Breast epithelium (tissue), 4 donors: ENCODE results near the gene SECTM1. TPM values are rescaled to one million over a fixed set of nuclear protein-coding genes. Genes with fewer than 3 reads are reported as not detected.
"Not testable (repeated sequence)": the region's sequence is repeated elsewhere in the genome, so short reads cannot be mapped to it uniquely, and the experiment has no call there.

Experiments
- DNase-seq, 2 donors: peaks; one replicate each; pipeline ENCODE4 v3.0.0-alpha.2; 2019; ENCODE audit warnings: low spot score in 2 of 2
- H3K27ac ChIP-seq, 2 donors: fragments of 200-600 bp; sonication (generic) in 1 of 2; one replicate each; pipeline ENCODE4 v1.5.1; 2016 to 2019; ENCODE audit warnings: mild to moderate bottlenecking in 1 of 2
- H3K27me3 ChIP-seq, 2 donors: fragments of 200-600 bp; sonication (generic) in 1 of 2; one replicate each; pipeline versions ENCODE4 v1.5.1 to v1.6.0; 2017 to 2019; ENCODE audit warnings: control low read depth in 1 of 2, mild to moderate bottlenecking in 1 of 2
- H3K36me3 ChIP-seq: fragments of 200-600 bp; one replicate; pipeline ENCODE4 v1.5.1; 2019
- H3K4me1 ChIP-seq, 2 donors: fragments of 200-600 bp; sonication (generic); one replicate each; pipeline ENCODE4 v1.5.1; 2016 to 2019; ENCODE audit warnings: control low read depth in 1 of 2
- H3K4me3 ChIP-seq, 3 donors: fragments of 200-600 bp; sonication (generic); 1 replicate in 2 of 3; 2 replicates in 1 of 3; pipeline ENCODE4 v1.5.1; 2016 to 2019; ENCODE audit warnings: mild to moderate bottlenecking in 3 of 3, moderate library complexity in 2 of 3
- H3K9me3 ChIP-seq, 2 donors: fragments of 200-600 bp; sonication (generic) in 1 of 2; one replicate each; pipeline ENCODE4 v1.5.1; 2016 to 2019; ENCODE audit warnings: control low read depth in 1 of 2
- POLR2A ChIP-seq: fragments of 450-650 bp; IDR thresholded peaks from one replicate; pipeline ENCODE4 v1.6.1; 2016; ENCODE audit warnings: antibody characterized with exemption, mild to moderate bottlenecking, moderate library complexity
- POLR2AphosphoS5 ChIP-seq, 3 donors: sonication (generic); formaldehyde crosslinking; IDR thresholded peaks; one replicate each; pipeline ENCODE4 v1.6.1; 2017; ENCODE audit warnings: antibody characterized with exemption in 3 of 3
- intact Hi-C: fragments of 100-400 bp; cut with DNase I; formaldehyde crosslinking; loops from one replicate; pipeline ENCODE4 v1.15.1; 2023; ENCODE audit warnings: low total_unique reads
- total RNA-seq, 3 donors: library from RNA; depleted of rRNA; stranded (reverse); fragments of >200 nt; gene quantifications; one replicate each; pipeline ENCODE4 v1.1.0, GENCODE V29; 2016
- TF ChIP-seq, protein P1 (sequence below), 3 donors: fragments of 450-650 bp; IDR thresholded peaks; one replicate each; pipeline ENCODE4 v1.5.1; 2016 to 2017; ENCODE audit warnings: antibody characterized with exemption in 3 of 3, mild to moderate bottlenecking in 3 of 3, moderate library complexity in 3 of 3

The SECTM1 gene
- total RNA-seq, 3 donors from 2014 or later: 11.5 to 23.9 (median 16.2) TPM

DNA sequence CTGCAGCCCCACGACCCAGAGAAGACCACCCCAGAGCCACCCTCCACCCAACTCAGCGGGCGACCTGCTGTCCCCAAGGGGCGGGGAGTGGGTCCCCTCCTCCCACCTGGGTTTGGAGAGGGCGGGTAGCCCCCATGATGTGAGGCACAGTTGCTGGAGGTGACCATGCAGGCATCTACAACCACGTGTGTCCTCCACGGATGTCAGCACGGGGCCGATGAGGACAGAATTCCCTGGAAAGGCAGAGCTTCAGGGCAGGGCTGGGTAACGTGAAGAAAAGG is 45.1 kb upstream of the SECTM1 start:
- Histone ChIP-seq H3K4me1 (no peaks in the 10 kb centered on the region), H3K27me3 (peaks cover 0 to 53% of the 10 kb centered on the region in 2 donors), H3K4me3 (no peak overlapping the region), H3K9me3 (no peaks in the 10 kb centered on the region), H3K36me3 (no peaks in the 10 kb centered on the region), H3K27ac (no peak overlapping the region)
- TF ChIP-seq, protein P1, sequence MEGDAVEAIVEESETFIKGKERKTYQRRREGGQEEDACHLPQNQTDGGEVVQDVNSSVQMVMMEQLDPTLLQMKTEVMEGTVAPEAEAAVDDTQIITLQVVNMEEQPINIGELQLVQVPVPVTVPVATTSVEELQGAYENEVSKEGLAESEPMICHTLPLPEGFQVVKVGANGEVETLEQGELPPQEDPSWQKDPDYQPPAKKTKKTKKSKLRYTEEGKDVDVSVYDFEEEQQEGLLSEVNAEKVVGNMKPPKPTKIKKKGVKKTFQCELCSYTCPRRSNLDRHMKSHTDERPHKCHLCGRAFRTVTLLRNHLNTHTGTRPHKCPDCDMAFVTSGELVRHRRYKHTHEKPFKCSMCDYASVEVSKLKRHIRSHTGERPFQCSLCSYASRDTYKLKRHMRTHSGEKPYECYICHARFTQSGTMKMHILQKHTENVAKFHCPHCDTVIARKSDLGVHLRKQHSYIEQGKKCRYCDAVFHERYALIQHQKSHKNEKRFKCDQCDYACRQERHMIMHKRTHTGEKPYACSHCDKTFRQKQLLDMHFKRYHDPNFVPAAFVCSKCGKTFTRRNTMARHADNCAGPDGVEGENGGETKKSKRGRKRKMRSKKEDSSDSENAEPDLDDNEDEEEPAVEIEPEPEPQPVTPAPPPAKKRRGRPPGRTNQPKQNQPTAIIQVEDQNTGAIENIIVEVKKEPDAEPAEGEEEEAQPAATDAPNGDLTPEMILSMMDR (IDR thresholded peaks at IDR 0.05): no peak
- TF ChIP-seq POLR2AphosphoS5 (IDR thresholded peaks at IDR 0.05) (no peak), POLR2A (no peak)
- no peak for DNase-seq
- intact Hi-C loops: no loop called here

DNA sequence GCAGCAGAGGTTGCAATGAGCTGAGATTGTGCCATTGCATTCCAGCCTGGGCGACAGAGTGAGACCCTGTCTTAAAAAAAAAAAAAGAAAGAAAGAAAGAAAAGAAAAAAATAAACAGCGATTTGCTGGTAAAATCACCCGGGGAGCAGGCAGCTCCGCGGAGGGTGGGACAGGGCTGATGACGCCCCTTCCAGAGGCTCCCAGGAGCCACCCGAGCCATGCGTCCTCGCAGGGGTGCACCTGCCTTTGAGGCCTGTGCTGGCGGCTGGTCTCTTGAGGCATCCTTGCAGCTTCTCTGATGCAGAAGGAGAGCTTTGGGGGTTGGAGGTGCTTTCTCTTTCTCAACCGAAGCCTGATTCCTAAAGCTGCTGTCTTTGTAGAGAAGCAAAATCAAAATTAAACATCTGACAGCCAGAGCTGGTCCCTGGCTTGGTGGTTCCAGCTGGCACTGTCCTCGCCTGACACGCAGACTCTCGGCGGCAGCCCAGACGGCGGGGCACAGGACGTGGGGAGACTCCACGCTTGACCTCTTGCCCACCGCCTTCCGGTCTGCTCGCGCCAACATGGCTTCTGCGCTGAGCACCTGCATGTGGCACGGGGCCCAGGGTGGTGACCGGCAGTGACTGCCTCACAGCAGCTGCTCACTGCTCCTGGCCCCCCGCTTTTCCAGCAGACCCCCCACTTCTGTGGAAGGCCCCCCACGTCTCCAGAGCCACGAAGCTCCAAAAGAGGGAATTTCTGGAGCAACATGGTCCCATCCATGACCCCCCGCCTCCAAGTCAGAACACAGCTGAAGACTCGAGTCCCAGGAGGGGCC is 44.6 kb upstream of the SECTM1 start:
- Histone ChIP-seq H3K27me3 (peaks cover 0 to 53% of the 10 kb centered on the region in 2 donors), H3K4me1 (no peaks in the 10 kb centered on the region), H3K27ac (no peak overlapping the region), H3K9me3 (no peaks in the 10 kb centered on the region), H3K4me3 (no peak overlapping the region), H3K36me3 (no peaks in the 10 kb centered on the region)
- TF ChIP-seq POLR2A (no peak), POLR2AphosphoS5 (IDR thresholded peaks at IDR 0.05) (no peak)
- TF ChIP-seq, protein P1 (IDR thresholded peaks at IDR 0.05): no peak
- no peak for DNase-seq
- intact Hi-C loops: no loop called here

DNA sequence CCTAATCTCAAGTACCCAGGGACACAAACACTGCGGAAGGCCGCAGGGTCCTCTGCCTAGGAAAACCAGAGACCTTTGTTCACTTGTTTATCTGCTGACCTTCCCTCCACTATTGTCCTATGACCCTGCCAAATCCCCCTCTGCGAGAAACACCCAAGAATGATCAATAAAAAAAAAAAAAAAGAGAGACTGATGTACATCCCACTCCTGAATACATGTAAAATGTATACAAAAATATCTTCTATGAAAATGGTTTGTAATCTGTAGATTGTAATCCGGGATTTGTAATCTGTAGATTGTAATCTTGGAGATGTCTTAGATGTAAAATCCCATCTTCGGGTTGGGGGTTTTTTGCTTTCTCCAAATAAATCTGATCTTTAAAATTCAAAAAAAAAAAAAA is 43.7 kb upstream of the SECTM1 start:
- H3K36me3 ChIP-seq, intact Hi-C loops, DNase-seq, H3K4me1 ChIP-seq, H3K9me3 ChIP-seq, H3K4me3 ChIP-seq, H3K27ac ChIP-seq: not testable (repeated sequence)
- H3K27me3 ChIP-seq: peaks cover 0 to 52% of the 10 kb centered on the region in 2 donors

DNA sequence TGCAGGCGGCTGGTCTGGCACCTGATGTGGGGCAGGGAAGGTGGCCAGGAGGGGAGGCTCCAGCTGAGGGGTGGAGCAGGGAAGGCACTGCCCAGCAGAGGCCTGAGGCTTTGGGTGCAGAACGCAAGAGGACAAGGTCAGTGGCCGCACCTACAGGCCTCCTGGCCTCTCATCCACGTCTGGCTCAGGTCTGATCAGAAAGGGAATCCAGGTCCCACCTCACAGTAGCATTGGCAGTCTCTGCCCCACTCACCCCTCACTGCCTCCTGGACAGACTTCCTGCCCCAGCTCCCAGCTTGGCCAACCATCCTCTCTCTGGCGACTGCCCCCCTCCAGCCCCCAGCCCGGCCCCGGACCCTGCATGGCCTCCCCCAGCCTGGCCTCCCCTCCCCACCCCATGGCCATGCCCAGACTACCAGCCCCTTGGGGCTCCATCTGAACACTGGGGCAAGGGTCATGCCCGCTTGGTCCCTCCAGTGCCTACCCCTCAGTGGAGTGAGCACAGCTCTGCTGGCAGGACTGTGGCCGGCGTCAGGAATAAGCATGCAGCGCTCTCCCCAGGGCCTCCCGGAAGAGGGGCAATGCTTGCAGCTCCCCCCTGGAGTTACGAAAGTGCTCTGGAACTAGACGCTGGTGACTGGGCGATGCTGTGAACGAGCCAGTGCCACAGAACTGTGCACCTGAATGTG is 42.6 kb upstream of the SECTM1 start:
- Histone ChIP-seq H3K27ac (no peak overlapping the region), H3K36me3 (no peaks in the 10 kb centered on the region), H3K9me3 (no peaks in the 10 kb centered on the region), H3K4me3 (no peak overlapping the region), H3K27me3 (peaks cover 9 to 63% of the 10 kb centered on the region in 2 donors), H3K4me1 (peaks cover 3 to 7% of the 10 kb centered on the region in 2 donors)
- intact Hi-C loops: no loop called here
- TF ChIP-seq, protein P1 (IDR thresholded peaks at IDR 0.05): no peak
- TF ChIP-seq POLR2A (no peak), POLR2AphosphoS5 (IDR thresholded peaks at IDR 0.05) (no peak)
- DNase-seq: no peak

DNA sequence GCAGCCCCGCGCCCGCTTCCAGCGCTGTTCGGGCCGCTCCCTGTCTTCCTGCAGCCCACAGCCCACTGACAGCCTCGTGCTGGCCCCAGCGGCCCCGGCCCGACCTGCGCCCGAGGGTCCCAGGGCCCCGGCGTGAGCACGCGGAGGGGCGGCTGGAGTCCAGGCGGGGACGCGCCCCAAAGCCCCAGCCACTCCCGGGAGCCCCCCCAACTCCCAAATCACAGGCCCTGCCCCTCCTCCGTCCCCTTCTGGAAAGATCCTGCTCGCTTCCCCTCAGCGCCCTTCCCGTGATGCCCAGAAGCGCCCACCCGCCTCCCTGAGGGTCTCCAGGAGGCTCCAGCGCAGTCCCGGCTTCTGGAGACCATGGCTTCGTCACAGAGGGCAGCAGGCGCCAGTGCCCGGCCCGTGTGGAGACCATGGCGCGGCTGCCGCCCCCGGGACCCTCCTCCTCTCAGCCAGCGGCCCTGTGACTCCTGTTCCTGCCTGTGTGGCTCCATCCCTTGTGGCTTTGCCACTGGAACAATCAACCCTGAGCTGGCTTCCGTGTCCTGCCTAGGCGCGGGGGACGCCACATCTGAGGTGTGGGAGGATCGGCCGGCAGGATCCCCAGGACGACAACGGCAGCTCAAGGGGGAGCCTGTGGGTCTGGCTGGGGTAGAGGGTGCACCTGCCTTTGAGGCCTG is 41.9 kb upstream of the SECTM1 start:
- Histone ChIP-seq H3K36me3 (no peaks in the 10 kb centered on the region), H3K4me1 (peaks cover 7 to 10% of the 10 kb centered on the region in 2 donors), H3K27me3 (peaks cover 9 to 70% of the 10 kb centered on the region in 2 donors), H3K9me3 (no peaks in the 10 kb centered on the region), H3K4me3 (no peak overlapping the region), H3K27ac (no peak overlapping the region)
- no peak for DNase-seq
- intact Hi-C loops: no loop called here
- TF ChIP-seq POLR2A: no peak
- TF ChIP-seq, protein P1 (IDR thresholded peaks at IDR 0.05): no peak
- no peak for TF ChIP-seq POLR2AphosphoS5 (IDR thresholded peaks at IDR 0.05)
